A549 (cell line): Measurements from ENCODE around the gene LRPPRC.

ENCODE experiments used
- BCL3 ChIP-seq: fragments of >200 bp; sonication (Bioruptor Twin); formaldehyde crosslinking; IDR thresholded peaks from 3 replicates; pipeline ENCODE4 v1.6.1; 2016
- CTCF ChIP-seq: fragments of >200 bp; sonication (Bioruptor Twin); formaldehyde crosslinking; IDR thresholded peaks from 3 replicates; pipeline ENCODE4 v1.5.1; 2016
- MAZ ChIP-seq: fragments of 150-350 bp; IDR thresholded peaks from 2 replicates; pipeline ENCODE4 v1.6.1; 2014; ENCODE audit warnings: antibody characterized with exemption, low read depth, low read length, borderline replicate concordance
- RFX5 ChIP-seq: fragments of 450-650 bp; IDR thresholded peaks from 2 replicates; pipeline ENCODE4 v1.7.1; 2014; ENCODE audit warnings: antibody characterized with exemption, mild to moderate bottlenecking, moderate library complexity

GRCh38 chr2:43846140-43846793 lies 149.5 kb downstream of the LRPPRC start:
- no peak for TF ChIP-seq CTCF
- TF ChIP-seq RFX5 = no peak
- TF ChIP-seq MAZ = no peak
- TF ChIP-seq BCL3 = no peak
